Hypothalamus (tissue), 51 donors: ENCODE data around the gene CEACAM19.
"Not testable (repeated sequence)": the region's sequence is repeated elsewhere in the genome, so short reads cannot be mapped to it uniquely, and the experiment has no call there.

Experiments used
- DNase-seq, 51 donors: peaks; one replicate each; lab custom pipeline; 2025; lab: John Stamatoyannopoulos, UW

CEACAM19 gene

DNA sequence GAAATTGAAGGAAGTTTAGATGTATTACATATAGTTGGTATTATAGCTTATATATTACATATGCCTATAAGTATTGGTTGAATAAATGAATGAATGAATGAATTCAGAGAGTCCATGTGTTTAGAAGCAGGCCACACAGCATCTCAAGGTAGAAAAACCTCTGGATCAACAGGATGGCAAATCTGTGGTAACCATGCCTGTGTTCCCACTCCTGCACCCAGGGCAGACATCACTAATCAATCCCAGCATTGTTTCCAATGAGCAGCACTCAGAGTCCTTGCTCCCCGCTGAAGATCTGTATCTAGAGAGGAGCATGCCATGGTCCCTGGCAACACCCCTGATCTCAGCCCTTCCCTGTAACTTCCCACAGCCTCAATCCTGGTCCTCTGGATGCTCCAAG lies 944 bp downstream of the CEACAM19 start:
- no peak for DNase-seq

DNA sequence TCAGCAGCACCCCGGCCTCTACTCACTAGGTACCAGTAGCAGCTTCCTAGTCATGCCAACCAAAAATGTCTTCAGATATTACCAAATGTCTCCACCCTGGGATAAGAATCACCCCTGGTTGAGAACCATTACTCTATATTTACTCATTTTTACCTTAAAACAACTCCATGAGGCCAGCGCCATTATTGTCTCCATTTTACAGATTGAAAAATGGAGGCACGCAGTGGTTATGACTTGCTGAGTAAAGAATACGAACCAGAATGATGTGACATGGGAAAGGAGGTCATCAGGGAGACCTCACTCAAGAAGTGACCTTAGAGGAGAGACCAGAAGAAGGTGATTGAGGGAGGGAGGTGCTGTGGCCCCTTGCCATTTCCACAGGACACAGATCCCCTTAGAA lies 2.2 kb downstream of the CEACAM19 start:
- DNase-seq, result no peak

DNA sequence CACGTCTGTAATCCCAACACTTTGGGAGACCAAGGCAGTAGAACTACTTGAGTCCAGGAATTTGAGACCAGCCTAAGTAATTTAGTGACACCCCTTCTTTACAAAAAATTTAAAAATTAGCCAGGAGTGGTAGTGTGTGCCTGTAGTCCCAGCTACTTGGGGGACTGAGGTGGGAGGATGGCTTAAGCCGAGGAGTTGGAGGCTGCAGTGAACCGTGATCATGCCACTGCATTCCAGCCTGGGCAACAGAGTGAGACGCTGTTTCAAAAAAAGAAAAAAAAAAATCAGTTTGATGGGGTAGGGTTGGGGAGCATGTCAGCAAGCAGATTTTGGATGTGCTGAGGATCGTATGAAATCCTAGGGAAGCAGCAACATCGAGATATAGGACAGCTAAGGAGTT lies 4.2 kb downstream of the CEACAM19 start:
- DNase-seq, result no peak

DNA sequence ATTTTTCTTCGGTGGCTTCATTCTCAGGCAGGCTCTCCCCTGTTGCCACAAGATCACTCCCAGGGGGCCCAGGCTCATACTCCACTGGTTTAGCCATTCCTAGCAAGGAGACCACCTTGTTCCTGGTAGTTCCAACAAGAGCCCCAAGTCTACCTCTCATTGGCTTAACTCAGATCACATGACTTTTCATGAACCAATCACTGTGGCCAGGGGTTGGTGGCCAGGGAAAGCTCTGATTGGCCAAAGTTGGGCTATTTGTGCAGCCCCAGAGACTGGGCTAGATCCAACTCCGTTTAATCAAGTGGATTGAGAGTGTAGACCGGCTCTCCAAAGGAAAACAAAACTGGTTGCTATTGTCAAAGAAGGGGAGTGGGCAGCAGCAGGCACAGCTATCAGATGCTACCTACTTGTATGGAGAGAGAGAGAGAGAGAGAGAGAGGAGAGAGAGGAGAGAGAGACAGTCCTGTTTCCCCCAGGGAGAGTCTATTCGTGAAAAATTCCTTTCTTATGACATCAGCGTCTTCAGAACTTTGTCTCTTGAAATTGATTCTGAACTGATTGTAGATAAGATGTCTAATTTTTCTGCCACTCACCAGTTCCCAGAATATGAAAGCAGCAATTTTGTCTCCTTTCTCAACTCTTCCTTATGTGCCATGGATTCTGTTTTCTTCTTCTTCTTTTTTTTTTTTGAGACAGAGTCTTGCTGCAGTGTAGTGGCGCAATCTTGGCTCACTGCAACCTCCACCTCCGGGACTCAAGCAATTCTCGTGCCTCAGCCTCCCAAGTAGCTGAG lies 5.9 kb downstream of the CEACAM19 start:
- no peak for DNase-seq

DNA sequence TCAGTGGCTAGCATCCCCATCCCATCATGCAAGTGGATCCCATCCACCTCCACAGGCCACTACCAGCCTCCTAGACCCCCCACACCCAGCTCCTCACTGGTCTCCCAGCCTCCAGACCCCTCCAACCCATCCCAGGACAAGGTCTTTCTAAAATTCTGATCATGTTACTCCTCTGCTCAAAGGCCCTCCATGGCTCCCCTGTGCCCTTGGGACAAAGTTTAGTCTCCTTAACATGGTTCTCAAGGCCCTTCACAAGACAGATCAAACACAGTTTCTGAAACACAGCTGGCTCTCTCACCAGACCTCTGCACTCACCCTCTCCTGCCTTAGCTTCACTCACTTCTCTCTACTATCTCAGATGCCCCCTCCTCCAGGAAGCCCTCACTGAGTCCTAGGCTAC lies 9.3 kb downstream of the CEACAM19 start:
- no peak for DNase-seq

DNA sequence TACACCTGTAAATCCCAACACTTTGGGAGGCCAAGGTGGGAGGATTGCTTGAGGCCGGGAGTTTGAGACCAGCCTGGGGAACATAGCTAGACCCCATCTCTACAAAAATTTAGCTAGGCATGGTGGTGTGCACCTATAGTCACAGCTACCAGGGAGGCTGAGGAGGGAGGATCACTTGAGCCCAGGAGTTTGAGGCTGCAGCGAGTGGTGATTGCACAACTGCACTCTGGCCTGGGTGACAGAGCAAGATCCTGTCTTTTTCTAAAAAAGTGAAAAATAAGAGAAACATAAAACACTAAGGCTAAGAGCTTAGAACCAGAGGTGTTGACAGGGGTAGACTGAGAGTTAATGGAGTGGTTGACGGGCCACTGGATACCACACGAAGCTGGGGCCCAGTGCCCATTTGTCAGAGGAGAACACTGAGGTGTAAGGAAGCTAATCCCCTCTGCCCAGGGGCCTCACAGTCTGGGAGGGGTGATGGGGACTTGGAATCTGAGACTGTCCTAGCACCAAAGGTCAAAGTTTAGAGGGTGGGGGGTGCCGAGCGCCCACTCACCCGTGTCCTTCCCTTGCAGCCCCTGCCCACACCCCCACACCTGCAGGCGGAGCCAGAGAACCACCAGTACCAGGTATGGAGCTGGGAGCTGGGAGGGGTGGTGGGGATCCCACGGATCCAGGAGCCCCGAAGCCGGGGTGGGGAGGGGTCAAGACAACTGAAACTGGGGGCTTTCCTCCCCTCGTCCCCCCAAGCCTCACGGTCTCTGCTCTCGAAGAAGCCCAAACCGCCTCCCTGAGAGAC lies 10.9 kb downstream of the CEACAM19 start:
- no peak for DNase-seq

DNA sequence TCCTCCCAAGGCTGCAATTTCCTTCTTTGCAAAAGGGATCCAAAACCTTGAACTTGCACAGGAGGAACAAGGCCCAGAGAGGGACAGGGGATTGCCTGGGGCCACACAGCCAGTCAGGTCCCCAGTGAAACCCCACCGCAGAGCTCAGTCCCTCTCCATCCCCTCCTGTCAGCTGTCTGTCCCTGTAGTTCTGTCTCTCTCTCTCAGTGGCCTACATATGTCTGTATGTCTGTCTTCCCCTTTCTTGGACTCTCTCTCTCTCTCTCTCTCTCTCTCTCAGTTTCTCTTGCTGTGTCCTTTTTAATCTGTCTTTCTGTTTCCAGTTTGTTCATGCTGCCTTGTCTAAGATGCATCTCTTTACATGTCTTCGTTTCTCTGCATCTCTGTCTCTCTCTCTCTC lies 11.5 kb downstream of the CEACAM19 start:
- DNase-seq, result no peak

DNA sequence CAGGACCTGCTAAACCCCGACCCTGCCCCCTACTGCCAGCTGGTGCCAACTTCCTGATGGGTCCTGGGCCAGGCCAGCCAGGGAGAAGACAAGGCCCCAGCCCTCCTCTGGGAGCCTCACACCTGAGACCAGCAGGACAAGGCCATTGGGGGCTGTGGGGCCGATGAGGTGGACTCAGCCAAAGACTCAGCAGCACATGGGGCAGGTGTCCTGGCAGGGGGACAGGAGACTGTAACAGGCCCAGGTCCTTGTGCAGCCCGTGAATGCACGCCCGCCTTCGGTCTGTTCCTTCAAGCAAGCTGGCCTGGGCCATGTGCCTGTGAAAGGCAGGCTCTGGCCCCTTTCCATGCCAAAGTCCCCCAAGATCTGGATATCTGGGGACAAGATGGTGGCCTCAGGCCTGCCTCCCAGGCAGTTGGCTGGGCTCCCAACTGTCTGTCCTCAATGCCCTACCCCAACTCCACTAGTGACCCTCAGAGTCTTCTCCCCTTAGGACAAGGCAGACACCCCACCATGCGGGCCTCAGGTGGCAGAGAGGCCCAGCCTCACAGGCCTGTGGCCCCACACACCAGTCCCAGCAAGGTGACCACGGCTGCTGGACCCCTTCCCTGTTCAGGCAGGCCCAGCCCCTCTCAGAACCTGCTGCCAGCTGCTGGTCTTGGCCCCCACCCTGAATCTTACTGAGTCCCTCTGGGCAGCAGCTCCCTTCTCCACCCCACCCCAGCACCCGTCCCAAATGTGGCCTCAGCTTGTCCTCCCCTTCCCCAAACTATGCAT lies 12.3 kb downstream of the CEACAM19 start:
- DNase-seq, result no peak

DNA sequence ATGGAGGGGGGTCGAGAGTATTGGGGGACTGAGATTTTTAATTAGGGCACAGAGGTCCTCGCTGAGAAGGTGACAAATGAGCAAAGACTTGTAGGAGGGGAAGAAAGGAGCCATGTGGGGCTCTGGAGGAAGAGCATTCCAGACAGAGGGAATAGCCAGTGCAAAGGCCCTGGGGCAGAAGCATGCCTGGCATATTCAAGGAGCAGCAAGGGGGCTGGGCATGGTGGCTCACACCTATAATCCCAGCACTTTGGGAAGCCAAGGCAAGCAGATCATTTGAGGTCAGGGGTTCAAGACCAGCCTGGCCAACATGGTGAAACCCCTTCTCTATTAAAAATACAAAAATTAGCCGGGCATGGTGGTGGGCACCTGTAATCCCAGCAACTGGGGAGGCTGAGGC lies 13.1 kb downstream of the CEACAM19 start:
- not testable (repeated sequence) for DNase-seq

DNA sequence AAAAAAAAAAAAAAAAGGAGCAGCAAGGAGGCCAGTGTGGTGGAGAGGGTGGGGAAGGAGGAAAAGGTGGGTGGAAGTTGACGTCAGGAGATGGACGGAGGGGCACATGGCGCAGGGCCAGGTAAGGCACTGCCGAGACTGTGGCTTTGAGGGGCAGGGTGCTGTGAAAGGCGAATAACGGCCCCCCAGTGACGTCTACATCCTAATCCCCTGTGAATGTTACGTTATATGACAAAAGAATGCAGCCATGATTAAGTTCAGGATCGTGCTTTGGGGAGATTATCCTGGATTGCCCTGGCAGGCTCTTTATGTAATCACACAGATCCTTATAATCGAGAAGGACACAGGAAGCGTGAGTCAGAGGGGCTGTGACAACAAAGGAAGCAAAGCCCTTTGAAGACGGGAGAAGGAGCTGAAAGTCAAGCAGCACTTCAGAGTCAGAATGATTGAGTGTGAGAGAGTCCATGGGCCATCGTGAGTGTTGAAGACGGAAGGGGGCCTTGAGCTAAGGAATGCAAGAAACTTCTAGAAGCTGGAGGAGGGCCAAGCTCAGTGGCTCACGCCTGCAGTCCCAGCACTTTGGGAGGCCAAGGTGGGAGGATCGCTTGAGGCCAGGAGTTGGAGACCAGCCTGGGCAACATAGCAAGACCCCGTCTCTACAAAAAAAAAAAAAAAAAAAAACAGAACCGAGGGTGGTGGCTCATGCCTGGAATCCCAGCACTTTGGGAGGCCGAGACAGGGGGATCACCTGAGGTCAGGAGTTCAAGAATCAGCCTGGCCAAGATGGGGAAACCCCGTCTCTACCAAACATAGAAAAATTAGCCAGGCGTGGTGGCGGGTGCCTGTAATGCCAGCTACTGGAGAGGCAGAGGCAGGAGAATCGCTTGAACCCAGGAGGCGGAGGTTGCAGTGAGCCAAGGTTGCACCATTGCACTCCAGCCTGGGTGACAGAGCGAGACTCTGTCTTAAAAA lies 13.9 kb downstream of the CEACAM19 start:
- DNase-seq, result peak in 2 of 51 donors; percentile 14 to 23

DNA sequence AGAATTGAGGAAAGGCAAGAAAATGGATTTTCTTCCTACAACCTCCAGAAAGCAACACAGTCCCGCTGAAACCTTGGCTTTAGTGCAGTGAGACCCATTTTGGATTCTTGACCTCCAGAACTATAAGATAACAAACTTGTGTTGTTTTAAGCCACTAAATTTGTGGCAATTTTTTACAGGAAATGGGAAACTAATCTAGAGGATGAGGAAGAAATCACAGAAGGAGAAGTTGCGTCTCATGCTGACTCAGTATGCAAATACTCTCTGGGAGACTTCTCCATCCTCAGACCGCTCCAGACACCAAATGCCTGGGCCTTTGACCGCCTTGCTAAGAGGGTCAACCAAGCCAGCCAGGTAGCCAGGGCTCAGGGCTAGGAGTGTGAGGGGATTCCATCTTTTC lies 14.6 kb downstream of the CEACAM19 start:
- DNase-seq, result no peak

DNA sequence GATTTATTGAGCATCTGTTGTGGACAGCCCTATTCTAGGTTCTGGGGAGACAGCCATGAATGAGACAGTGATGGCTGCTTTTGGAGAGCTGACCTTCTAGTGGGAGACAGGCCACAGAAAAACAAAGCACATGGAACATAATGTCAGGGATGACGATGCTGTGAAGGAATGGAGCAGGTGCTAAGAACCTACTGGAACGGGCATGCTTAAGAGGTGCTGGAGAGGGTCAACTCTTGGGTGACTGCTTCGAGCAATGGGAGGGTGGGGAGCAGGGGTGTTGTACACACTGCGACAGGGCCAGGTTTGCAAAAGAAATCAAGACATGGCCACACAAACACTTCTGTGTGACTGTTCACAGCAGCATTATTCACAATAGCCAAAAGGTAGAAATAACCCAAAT lies 15.6 kb downstream of the CEACAM19 start:
- no peak for DNase-seq

DNA sequence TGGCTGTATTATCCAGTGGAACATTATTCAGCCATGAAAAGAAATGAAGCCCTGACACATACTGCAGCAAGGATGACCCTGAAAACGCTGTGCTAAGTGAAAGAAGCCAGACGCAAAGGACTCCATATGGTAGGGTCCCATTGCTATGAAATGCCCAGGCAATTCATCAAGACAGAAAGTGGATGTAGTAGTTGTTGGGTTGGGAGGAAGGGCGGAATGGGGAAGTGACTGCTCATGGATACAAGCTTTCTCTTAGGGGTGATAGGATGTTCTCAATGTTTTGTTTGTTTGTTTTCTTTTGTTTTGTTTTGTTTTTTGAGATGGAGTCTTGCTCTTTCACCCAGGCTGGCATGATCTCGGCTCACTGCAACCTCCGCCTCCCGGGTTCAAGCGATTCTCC lies 16.6 kb downstream of the CEACAM19 start:
- no peak for DNase-seq

DNA sequence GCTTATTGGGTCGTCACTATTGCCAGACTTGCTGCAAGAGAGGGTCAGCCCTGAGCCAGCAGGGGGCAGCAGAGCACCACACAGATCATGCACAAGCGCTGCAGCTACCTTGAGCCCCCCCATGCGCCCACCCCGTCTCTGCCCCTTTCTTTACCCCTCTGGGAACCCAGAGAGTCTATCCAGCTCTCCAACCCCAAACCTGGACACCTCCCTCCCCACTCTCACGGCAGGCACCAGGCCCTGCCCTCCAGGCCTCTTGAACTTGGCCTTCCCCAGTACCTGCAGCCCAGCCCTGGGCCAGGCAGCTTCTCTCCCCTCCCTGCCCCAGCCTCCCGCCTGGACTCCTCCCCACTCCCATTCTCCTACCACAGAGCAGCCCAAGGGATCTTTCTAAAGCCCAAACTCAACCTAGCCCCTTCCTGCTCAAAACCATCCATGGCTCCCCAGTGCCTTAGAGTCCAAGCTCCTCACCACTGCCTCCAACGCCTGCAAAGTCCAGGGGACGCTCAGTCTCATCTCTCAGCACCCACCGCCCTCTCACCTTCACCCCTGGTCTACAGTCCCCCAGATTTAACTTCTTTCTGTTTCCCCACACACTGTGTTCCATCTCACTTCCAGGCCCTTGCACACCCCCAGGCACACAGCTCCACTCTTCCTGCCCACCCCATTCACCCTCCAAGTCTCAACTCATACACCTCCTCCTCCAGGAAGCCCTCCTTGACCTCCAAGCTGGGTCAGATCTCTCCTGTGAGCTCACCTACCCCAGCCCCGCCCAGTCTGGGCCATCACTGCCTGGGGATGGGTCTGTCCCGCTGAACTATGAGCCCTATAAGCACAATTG lies 18.2 kb downstream of the CEACAM19 start:
- peak in 38 of 51 donors; percentile 2 to 68 (median 30) for DNase-seq

DNA sequence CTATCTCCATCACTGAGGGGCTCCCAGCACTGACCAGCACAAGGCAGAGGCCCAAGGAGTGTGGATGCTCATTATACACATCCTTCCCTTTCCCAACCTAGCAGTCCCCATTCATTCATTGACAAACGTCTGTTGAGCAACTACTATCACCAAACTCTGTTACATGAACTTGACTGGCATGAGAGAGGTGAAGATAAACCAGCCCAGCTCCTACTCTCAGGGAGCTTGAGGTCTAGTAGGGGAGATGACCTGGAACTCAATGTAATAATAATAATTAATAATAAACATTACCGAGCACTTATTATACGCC lies 18.8 kb downstream of the CEACAM19 start:
- DNase-seq, result no peak

DNA sequence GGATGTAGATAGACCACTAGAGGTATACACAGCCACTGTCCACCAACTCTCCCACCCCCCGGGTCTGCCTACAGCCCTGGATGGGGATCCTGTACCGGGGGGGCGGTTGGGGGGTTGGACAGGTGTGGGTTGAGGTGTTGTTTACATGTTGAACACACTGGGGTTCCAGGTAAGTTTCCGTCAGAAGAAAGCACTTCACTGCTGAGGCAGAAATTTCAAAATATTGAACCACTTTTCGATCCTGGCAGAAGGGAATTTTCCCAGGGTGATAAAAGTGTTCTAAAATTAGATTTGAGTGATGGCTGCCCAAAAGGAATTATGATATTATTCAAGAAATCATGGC lies 21.1 kb downstream of the CEACAM19 start:
- DNase-seq, result no peak

DNA sequence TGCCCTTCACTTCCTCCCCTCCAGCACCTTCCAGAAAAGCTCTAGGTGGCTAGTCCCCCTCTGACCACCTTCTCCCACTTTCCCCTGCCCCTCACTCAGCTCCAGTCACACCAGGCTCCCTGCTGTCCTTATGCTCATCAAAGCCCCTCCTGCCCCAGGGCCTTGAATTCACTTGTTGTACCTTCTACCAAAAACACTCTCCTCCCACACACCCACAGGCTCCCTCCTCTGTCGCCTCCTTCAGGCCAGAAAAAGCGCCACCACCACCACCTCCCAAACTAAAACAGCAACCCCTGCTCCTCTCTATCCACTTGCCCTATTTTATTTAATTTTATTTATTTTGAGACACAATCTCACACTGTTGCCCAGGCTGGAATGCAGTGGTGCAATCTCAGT lies 22.9 kb downstream of the CEACAM19 start:
- DNase-seq, result no peak

DNA sequence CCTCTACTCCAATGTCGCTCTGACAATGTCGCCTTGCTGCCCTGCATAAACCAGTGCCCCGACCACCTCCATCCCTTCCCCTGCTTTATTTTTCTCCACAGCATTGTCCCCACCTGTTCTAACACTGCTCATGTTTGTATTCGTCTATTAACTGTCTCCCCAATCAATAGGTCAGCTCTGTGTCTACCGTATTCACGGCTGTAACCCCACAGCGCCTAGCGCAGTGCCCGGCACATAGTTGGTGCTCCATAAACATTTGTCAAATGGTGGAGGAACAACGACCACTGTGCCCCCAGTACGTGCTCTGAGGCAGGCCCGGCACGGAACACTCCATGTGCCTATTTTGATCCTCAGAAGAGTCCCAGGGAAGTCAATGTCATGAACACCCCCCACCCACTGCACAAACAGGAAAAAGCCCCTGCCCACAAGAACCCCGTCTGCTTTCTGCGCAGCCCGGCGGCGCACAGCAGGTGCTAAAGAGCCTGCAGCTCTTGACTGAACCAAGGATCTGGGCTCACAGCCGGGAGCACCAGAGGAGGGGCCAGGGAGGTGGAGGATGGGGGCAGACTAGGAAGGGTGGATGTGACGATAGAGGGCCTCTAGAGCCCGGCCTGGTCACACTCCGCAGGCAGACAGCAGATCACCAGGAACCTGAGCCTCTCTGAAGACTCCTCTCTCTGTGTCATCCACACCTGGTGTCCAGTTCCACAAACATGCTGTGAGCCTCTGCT lies 25.8 kb downstream of the CEACAM19 start:
- no peak for DNase-seq

DNA sequence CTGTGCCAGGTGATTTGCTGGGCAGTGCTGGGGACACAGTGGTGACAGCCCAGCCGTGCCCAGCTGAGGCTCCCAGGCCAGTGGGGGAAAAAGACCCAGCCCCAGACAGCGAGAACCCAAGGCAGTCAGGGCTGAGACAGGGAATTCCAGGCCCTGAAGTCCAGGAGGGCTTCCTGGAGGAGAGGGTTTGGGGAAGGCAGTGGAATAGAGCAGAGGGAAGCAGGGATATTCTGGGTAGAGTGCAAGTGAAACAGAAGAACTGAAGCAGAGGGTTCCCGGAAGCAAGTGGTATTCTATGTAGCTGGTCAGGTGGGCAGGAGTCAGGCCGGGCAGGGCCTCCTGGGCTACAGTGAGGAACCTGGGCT lies 26.4 kb downstream of the CEACAM19 start:
- DNase-seq, result no peak
